GM18868 (cell line): Measurements from ENCODE around the gene DGCR2.
"Not testable (repeated sequence)": the region's sequence is repeated elsewhere in the genome, so short reads cannot be mapped to it uniquely, and the experiment has no call there.

Experiments used
- ATAC-seq: cut with Tn5 transposase; IDR thresholded peaks from one replicate; pipeline ENCODE4 v1.9.1; 2021; ENCODE audit warnings: mild to moderate bottlenecking, moderate library complexity; ENCODE audit not compliant: unreplicated experiment

The DGCR2 gene

DNA sequence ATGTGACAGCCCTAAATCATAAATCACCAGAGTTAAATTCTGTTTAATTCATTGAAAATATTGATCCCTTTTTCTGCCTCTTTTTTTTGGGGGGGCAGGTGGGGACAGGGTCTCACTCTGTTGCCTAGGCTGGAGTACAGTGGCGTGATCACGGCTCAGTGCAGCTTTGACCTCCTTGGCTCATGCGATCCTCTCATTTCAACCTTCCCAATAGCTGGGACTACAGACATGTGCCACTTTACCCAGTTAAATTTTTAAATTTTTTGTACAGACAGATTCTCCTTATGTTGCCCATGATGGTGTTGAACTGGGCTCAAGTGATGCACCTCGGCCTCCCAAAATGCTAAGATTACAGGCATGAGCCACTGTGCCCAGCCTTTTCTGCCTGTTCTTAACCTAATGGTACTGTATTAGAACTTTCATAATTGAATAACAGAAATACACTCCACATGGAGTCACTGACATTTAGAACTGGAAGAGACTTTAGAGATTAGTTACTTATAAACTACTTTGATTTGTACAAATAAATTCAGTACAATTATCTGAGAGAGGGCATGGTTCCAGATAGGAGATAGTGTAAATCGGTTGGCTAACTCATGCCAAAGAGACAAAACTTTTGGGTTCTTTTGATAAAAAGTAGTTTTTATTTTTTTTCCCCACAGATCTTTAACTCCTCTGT is 109.8 kb downstream of the DGCR2 start:
- no peak for ATAC-seq

DNA sequence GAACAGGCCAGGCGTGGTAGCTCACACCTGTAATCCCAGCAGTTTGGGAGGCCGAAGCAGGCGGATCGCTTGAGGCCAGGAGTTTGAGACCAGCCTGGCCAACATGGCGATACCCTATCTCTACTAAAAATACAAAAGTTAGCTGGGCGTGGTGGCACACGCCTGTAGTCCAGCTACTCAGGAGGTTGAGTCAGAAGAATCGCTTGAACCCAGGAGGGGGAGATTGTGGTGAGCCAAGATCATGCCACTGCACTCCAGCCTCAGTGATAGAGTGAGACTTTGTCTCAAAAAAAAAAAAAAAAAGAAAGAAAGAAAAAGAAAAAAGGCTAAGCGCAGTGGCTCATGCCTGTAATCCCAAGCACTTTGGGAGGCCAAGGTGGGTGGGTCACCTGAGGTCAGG is 110.6 kb downstream of the DGCR2 start:
- ATAC-seq, result not testable (repeated sequence)

DNA sequence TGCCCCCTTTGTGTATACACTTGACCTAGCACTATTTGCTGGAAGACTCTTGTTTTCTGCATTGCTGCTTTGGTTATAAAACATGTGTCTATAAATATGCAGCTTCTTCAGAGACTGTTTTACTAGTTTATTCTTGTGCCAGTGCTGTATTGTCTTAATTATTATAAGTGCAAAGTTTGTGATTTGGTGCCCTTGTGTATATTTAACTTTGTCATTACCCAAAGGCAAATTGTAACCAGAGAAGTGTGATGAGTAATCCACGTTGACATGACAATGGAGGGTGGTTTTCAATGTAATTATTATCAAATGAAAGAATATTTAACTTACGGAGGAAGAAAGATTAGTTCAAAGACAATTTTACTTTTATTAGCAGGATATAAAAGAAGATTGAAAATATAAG is 111.1 kb downstream of the DGCR2 start:
- ATAC-seq, result no peak

DNA sequence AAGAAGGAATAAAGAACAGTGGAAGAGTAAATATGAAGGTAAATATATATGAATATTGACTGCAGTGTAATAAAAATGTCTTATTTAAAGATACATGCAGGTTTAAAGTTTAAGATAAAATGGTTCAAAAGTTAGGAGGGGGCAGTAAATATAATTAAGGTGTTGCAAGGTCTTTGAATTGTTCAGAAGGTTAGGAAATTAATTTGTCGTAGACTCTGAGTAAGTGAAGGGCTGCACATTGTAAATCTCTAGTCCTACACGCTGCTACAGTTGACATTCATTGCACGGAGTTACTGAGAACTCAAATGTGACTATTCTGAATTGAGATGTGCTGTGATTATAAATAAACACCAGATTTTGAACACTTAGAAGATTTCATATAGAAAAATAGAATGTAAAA is 116.3 kb downstream of the DGCR2 start:
- ATAC-seq, result no peak

DNA sequence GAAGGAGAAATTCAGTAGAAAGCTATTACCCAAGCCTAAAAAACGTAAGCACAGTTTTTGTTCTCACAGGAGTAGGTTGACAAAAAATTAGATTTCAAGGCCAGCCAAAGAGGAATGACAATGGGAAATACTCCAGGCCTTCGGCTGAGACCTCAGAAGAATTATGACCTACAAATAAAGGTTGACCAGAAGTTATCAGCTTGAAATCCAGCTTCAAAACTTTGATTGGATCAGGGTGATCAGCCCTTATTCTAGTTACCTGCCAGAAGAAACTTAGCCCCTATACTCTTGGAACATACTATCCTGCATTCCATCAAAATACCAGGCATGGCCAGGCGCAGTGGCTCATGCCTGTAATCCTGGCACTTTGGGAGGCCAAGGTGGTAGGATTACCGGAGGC is 117.7 kb downstream of the DGCR2 start:
- ATAC-seq, result no peak

DNA sequence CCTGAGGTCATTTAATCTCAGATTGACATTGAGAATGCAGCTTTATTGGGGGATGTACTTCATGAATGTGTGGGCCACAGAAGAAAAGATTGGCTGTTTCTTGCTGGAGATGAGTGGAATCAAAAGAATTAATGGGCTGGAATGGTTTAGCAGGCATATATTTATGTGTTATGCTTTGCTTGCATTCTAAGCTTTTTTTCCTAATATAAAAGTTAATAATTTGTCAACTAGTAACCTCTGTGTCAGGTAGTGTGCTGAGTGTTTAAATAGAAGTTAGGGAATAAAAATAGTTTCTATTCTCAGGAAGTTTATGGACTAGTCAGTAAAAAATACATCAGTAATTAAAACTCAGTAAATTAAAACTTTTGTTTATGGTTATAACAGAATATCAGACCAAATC is 118.7 kb downstream of the DGCR2 start:
- ATAC-seq, result no peak

DNA sequence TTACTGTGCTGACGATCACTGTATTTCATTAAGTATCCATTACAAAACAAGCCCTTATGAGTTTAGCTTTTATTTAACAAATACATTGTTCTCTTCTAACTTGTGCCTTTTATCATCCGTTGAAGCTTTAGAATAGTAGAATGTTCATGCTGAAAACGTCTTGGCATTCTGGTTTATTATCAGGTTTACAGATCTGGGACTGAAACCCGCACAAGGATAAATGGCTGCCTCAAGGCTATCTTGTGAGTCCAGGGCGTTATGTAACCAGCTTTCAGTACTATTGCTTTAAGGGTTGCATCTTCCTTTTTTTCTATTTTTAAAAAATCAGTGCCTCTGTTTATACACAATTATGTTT is 119.6 kb downstream of the DGCR2 start:
- ATAC-seq, result no peak

DNA sequence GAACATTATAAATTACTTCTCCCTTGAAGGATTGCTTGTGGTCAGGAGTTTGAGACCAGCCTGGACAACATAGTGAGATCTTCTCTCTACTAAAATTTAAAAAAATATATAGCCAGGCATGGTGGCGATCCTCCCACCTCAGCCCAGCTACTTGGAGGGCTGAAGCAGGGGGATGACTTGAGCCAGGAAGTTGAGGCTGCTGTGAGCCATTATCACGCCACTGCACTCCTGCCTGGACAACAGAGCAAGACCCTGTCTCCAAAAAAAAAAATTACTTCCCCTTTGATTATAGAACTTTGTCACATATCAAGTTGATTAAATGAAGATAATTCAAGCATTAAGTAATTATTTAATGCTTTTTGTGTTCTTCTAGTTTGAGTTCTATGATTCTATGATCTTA is 121.0 kb downstream of the DGCR2 start:
- ATAC-seq, result no peak

DNA sequence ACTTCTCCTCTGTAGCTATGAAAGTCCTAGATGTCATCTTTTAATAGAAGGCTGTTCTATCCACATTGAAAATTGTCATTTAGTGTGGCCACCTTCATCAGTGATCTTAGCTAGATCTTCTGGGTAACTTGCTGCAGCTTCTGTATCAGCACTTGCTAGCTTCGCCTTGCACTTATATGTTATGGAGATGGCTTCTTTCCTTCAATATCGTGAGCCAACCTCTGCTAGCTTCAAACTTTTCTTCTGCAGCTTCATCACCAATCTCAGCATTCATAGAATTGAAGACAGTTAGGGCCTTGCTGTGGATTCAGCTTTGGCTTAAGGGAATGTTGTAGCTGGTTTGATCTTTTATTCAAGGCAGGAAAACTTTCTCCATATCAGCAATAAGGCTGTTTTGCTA is 122.1 kb downstream of the DGCR2 start:
- ATAC-seq, result not testable (repeated sequence)

DNA sequence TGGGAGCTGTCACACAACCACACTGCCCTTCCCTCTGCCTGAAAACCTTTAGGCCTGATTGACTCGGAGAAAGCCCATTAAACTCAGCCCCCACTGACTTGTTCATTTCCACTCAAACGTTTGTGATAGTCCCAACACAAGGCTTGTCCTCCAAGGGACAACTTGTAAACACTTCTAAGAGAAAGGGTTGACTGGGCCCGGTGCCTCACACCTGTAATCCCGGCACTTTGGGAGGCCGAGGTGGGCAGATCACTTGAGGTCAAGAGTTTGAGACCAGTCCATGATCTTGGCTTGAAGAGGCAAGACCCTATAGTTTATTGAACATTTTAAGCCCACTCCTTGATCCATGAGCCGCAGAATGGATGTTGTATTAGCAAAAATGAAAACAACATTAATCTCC is 122.8 kb downstream of the DGCR2 start:
- no peak for ATAC-seq

DNA sequence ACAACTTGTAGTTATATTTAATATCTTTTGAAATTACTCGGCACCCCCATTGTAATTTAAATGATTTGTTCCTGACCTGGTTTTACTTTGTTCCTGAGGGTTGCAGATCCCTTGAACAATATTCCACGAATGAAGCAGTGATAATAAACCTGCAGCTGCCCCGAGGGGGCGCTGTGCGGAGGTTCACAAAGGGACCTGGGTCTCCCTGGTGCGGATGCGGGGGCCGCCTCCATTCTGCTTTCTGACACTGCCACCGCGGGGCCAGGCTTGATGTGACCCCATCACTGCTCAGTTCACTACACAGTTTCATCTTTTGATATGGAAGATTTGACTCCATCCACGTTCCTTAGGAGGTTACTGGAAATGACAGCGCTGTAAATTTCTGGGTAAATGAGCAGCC is 123.2 kb downstream of the DGCR2 start:
- ATAC-seq, result no peak

DNA sequence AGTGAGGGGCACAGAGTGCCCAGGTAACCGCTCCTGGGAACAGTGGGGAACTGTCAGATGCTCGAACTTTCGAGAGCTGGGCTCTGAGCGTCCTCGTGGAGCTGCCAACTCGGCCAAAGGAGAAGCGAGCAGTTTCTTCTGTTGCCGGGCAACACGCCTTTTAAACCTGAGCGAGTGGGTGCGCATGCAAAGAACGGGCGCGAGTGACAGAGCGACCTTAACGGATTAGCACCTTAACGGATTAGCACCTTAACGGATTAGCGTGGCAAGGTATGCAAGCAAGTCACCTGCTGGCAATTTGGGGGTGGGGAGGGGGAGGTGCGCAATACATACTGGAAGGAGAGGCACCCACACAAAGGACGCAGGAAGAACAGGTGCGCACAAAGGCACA is 124.3 kb downstream of the DGCR2 start:
- no peak for ATAC-seq

DNA sequence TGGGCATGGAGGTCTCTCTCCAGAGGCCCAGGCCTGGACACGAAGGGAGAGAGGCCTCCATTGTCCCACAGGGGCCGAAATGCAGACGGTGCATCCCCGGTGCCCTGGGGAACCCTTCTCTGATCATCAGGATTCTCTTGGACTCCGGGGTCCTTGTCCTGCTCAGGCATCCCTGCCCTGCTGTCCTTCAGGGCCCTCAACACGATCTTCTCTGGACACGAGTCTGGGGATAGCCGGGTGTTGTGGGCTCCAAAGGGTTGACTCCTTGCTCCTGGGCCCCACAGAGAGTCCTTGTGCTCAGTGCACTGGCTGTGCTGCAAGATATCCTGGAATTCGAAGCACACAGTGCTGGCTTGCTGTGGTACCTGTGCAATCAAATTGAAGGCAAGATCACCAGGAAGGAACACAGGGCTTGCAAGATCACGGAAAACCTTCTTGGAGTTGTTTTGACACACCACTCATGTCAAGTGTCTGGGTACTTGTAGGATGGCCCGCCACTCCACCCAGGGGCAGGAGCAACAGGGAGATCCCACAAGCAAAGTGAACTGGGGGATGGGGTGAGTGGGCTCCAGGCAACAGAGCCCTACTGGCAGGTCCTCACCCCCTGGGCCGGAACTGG is 124.8 kb downstream of the DGCR2 start:
- no peak for ATAC-seq

DNA sequence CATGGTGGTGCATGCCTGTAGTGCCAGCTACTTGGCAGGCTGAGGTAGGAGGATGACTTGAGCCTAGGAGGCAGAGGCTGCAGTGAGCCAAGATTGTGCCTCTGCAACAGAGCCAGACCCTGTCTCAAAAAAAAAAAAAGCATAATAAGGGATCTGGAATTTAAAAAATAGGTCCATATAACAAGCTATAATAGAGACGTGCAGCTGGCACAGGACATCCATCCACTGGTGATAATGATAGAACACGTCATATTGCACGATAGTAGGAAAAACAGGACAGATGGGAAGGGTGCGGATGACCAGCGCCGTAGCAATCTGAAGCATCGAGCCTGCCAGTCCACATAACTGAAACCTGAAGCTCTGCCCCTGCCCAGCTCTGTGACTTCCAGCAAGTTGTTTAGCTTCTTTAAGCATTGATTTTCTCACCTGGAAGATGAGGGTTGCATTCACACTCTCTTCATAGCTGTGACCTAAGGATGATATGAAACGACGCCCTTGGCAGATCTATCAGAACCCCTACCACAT is 125.8 kb downstream of the DGCR2 start:
- no peak for ATAC-seq

DNA sequence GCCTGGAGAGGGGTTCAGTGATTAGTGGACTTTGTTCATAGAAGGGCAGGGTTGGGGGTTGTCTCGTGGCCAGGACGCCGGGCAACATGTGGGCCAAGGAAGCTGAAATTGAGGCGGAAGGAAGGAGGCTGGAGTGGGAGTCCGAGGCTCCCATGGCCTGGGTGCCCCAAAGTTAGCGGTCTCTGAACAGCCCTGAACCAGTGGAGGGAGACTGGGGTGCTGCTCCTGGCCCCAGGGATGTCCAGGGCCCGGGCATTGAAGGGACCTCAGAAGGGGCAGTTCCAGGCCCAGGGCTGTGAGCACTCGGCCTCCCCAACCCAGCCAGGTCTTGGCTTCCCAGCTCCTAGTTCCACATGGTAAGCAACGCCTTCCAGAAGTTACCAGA is 126.9 kb downstream of the DGCR2 start:
- no peak for ATAC-seq

DNA sequence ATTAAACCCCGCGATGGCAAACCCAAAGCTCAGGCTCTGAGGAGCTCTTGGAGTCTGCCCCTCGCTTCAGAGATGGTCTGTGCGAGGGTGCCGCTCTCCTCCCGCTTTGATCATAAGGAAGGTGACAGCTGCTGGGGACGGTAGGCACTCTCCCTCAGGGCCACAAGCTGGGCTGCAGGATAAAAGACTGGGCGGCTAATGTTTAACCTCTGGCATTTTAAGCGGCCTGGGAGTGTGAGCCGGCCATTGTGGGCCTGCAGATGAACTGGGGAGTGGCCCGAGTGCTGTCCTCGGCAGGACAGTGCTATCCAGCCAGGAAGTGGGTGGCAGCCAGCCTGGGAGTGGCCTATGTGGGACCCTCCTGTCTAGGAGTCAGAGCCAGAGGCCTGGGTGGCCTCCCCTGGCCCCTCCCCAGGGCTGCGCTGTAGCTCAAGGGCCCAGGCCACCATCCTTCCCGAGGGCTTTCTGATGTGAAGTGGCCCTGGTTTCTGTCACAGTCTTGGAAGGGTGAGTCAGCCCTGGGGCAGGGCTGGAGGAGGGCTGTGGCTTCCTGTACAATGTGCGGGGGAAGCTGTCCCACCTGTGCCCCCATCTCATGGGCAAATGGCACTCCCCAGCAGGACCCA is 127.4 kb downstream of the DGCR2 start:
- no peak for ATAC-seq

DNA sequence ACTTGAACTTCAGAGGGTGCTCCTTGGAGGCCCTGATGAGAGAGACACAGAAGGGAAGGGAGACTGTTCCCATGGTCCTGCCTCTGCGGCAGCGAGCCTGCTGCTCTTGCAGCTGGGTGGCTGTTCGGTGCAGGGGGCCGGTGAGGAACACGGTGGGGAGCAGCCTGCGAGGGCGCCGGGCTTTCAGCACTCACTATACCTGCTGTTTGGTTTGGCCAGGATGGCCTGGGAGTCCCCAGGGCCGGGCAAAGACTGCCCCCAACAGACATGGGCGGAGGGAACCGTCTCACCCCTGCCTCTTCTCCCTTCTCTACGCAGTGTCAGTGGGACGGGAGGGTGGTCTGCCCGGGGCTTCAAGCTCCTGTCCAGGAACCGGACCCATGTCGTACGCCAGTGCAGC is 128.2 kb downstream of the DGCR2 start:
- no peak for ATAC-seq

DNA sequence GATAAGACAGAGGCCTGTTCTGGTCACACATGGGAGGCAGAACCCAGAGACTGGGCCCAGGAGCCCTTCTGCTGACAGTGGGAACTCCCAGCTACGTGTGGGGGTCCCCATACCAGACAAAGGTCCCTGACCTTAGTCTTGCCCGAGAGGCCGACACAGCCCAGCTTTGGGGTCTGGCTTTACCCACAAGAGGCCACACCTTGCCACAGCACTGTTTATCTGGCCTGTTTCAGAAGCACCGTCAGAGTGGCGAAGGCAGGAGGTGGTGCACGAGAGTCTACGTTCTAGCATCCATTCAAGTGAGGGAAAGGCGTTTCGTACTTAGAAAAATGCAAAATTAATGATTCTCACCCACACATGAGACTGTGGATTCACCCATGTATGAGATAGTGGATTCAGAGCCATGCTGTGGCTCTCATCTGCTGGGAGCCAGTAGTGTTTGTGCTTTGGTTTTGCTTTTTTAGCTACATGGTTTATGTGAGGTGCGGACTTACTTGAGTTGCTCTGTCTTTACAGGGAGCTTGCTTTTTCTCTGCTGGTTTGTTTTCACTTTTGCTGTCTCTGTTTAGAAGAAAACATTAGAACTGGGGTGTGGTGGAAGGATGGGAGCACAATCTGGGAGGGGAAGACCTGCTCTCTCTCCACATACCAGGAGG is 129.5 kb downstream of the DGCR2 start:
- ATAC-seq, result no peak

DNA sequence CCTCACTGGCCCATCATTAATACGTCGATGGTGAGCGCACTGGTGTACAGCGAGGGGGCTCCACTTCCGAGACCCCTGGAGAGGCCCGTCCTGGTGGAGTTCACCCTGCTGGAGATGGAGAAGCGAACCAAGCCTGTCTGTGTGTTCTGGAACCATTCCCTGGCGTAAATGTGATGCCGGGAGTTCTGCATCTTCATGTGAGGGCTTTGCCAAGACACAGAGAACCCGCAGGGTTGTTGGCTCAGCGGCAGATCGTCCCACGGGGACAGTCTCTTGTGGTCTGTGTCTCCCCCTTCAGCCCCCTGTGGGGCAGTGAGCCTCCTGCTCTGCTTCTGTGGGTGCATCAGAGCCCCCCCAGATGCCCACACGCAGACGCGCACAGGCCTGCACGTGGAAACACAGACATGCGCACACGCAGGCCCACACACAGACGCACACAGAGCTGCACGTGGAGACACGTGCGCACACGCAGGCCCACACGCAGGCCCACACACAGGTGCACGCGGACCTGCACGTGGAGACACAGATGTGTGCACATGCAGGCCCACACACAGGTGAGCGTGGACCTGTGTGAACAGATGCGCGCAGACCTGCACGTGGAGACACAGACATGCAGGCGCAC is 130.3 kb downstream of the DGCR2 start:
- no peak for ATAC-seq

DNA sequence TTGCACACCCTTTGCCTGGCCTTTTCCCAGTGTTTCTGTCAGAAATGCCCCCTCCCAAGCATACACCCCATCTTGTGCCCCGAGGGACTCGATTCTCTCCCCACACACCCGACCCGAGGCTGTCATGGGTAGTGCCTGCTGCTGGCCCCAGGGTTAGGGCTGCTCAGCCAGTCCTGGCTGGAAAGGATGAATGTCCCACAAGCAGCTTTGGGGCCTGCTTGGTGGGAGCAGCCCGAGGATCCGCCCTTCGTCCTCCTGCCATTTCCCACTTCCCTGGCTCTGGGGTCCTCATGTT is 131.1 kb downstream of the DGCR2 start:
- no peak for ATAC-seq

DNA sequence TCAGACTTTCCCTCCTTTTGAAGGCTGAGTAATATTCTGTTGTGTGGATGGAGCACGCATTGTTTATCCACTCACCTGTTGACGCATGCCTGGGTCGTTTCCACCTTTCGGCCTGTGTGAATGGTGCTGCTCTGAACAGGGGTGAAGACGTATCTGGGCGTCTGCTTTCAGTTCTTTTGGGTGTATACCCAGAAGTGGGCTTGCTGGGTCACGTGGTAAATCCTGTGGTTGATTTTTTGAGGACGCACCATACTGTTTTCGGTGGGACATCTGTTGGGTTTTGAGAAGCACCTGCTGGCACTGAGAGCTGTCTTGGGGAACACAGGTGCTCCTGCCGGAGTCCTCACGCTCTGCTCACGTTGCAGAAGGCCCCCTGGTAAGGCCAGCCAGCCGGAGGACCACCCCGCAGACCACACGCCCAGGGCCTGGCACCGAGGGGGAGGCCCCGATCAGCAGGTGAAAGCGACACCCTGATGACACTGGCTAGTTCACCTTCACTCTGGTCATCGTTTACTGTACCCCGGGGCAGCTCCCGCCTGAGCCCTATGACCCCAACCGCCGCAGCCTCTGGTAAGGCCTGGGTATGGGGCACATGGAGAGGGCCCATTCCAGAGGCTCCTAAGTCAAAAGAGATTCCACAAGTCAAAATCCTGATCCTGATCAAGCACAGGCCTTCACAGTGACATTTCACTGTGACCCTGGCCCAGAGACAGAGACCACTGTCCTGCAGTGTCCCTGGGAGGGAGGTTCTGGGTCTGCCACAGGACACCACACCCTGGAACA is 131.7 kb downstream of the DGCR2 start:
- no peak for ATAC-seq
